Activated CD8-positive, alpha-beta T cell treated with anti-CD3 and anti-CD28 coated beads, Interleukin-2, amount 10 ng/mL, durations not matched to agents 7 days and 5 days (primary cell): ENCODE results near the gene PLCL2. TPM values are rescaled to one million over a fixed set of nuclear protein-coding genes. Genes with fewer than 3 reads are reported as not detected.

Source experiments
- ATAC-seq: fragments of 150-1000 bp; cut with Tn5 transposase; one replicate; pipeline ENCODE4 v1.10.0; 2021; ENCODE audit warnings: moderate library complexity
- CTCF ChIA-PET: fragments of 350-600 bp; sonication (Branson Sonifier 250); formaldehyde crosslinking; loops from one replicate; lab custom pipeline; 2021; ENCODE audit warnings: antibody characterized with exemption; lab: Charles Lee
- POLR2A ChIA-PET: fragments of 350-600 bp; sonication (Branson Sonifier 250); formaldehyde crosslinking; loops from one replicate; lab custom pipeline; 2021; ENCODE audit warnings: antibody characterized with exemption; lab: Charles Lee
- DNase-seq: peaks from one replicate; pipeline ENCODE4 v3.0.0-alpha.2; 2020
- H3K27ac Mint-ChIP-seq: one replicate; pipeline ENCODE4 v1.8.0; 2021; ENCODE audit warnings: mild to moderate bottlenecking, mixed read lengths
- H3K27me3 Mint-ChIP-seq: one replicate; pipeline ENCODE4 v1.8.0; 2021; ENCODE audit warnings: low read depth, mixed read lengths
- H3K36me3 Mint-ChIP-seq: one replicate; pipeline ENCODE4 v1.8.0; 2021; ENCODE audit warnings: low read depth, mixed read lengths
- H3K4me1 Mint-ChIP-seq: one replicate; pipeline ENCODE4 v1.8.0; 2021; ENCODE audit warnings: low read depth, mixed read lengths
- H3K4me3 Mint-ChIP-seq: one replicate; pipeline ENCODE4 v1.8.0; 2021; ENCODE audit warnings: mild to moderate bottlenecking, mixed read lengths
- H3K9me3 Mint-ChIP-seq: one replicate; pipeline ENCODE4 v1.8.0; 2022; ENCODE audit warnings: mixed read lengths; ENCODE audit not compliant: insufficient read depth
- total RNA-seq, 2 experiments: library from RNA; stranded (reverse); gene quantifications; one replicate each; pipeline ENCODE4 v1.2.3, GENCODE V29; 2021

Gene PLCL2
- total RNA-seq, 2 experiments from 2014 or later: 33.9 to 35.8 TPM

- ATAC-seq (no peak), DNase-seq (no peak)
- Mint-ChIP-seq H3K4me3 (no peak overlapping the region), H3K27ac (peak overlapping the region; percentile 56), H3K36me3 (peaks cover 37% of the 10 kb centered on the region), H3K9me3 (no peaks in the 10 kb centered on the region), H3K4me1 (peaks cover 25% of the 10 kb centered on the region), H3K27me3 (no peaks in the 10 kb centered on the region)
- ChIA-PET CTCF (interaction anchor here (0.6 to 1.8 kb wide), 4 partner anchors 9 to 443 kb away, joined by 3 to 6 read pairs (median 4); partner anchors contain the start of gene PLCL2), POLR2A (interaction anchor here (0.5 kb wide), 1 partner anchor 170 kb away, joined by 3 read pairs; no protein-coding TSS in a partner anchor)
Measured at GRCh38 chr3:17039594-17039993, 154.8 kb downstream of the PLCL2 start.

GRCh38 chr3:17040322-17040989, 155.7 kb downstream of the PLCL2 start:
- peaks cover 16% of the 10 kb centered on the region for H3K4me1 Mint-ChIP-seq
- peaks cover 36% of the 10 kb centered on the region for H3K36me3 Mint-ChIP-seq
- DNase-seq (no peak), ATAC-seq (no peak)
- H3K27ac Mint-ChIP-seq: no peak overlapping the region
- no peaks in the 10 kb centered on the region for H3K9me3 Mint-ChIP-seq
- POLR2A ChIA-PET: no interaction called here
- H3K4me3 Mint-ChIP-seq: no peak overlapping the region
- CTCF ChIA-PET: interaction anchor here (0.7 to 1.8 kb wide), 5 partner anchors 12 to 444 kb away, joined by 3 to 6 read pairs (median 4); partner anchors contain the start of gene PLCL2
- H3K27me3 Mint-ChIP-seq: no peaks in the 10 kb centered on the region

GRCh38 chr3:17040990-17041377, 156.2 kb downstream of the PLCL2 start:
- peaks cover 40% of the 10 kb centered on the region for H3K36me3 Mint-ChIP-seq
- DNase-seq: no peak
- ChIA-PET POLR2A (no interaction called here), CTCF (interaction anchor here (1.4 to 1.8 kb wide), 3 partner anchors 15 to 212 kb away, joined by 4 to 6 read pairs (median 4); partner anchors contain the start of gene PLCL2)
- ATAC-seq: no peak
- no peak overlapping the region for H3K27ac Mint-ChIP-seq
- H3K4me1 Mint-ChIP-seq: peaks cover 15% of the 10 kb centered on the region
- H3K4me3 Mint-ChIP-seq: no peak overlapping the region
- no peaks in the 10 kb centered on the region for H3K27me3 Mint-ChIP-seq
- H3K9me3 Mint-ChIP-seq: no peaks in the 10 kb centered on the region

GRCh38 chr3:17044855-17045254, 160.1 kb downstream of the PLCL2 start:
- CTCF ChIA-PET: no interaction called here
- Mint-ChIP-seq H3K27ac (no peak overlapping the region), H3K27me3 (no peaks in the 10 kb centered on the region), H3K9me3 (no peaks in the 10 kb centered on the region), H3K4me1 (peaks cover 12% of the 10 kb centered on the region), H3K36me3 (peaks cover 62% of the 10 kb centered on the region), H3K4me3 (no peak overlapping the region)
- DNase-seq (no peak), ATAC-seq (no peak)
- POLR2A ChIA-PET: no interaction called here

- ATAC-seq (no peak), DNase-seq (no peak)
- Mint-ChIP-seq H3K9me3 (no peaks in the 10 kb centered on the region), H3K27ac (no peak overlapping the region), H3K4me3 (no peak overlapping the region), H3K4me1 (peaks cover 10% of the 10 kb centered on the region), H3K27me3 (no peaks in the 10 kb centered on the region), H3K36me3 (peaks cover 64% of the 10 kb centered on the region)
- ChIA-PET CTCF (no interaction called here), POLR2A (no interaction called here)
Measured at GRCh38 chr3:17045705-17046104, 160.9 kb downstream of the PLCL2 start.

- ATAC-seq: no peak
- no peaks in the 10 kb centered on the region for H3K27me3 Mint-ChIP-seq
- peaks cover 69% of the 10 kb centered on the region for H3K36me3 Mint-ChIP-seq
- ChIA-PET CTCF (interaction anchor here (1.1 kb wide), 1 partner anchor 48 kb away, joined by 3 read pairs; no protein-coding TSS in a partner anchor), POLR2A (no interaction called here)
- DNase-seq: no peak
- no peak overlapping the region for H3K27ac Mint-ChIP-seq
- no peak overlapping the region for H3K4me3 Mint-ChIP-seq
- H3K4me1 Mint-ChIP-seq: peaks cover 9% of the 10 kb centered on the region
- H3K9me3 Mint-ChIP-seq: no peaks in the 10 kb centered on the region
Measured at GRCh38 chr3:17046623-17047022, 161.9 kb downstream of the PLCL2 start.

GRCh38 chr3:17047162-17047561, 162.4 kb downstream of the PLCL2 start:
- Mint-ChIP-seq H3K36me3 (peaks cover 74% of the 10 kb centered on the region), H3K9me3 (no peaks in the 10 kb centered on the region), H3K27me3 (no peaks in the 10 kb centered on the region), H3K4me3 (no peak overlapping the region), H3K4me1 (peaks cover 9% of the 10 kb centered on the region), H3K27ac (no peak overlapping the region)
- DNase-seq (no peak), ATAC-seq (no peak)
- ChIA-PET CTCF (interaction anchor here (1.1 kb wide), 1 partner anchor 49 kb away, joined by 3 read pairs; no protein-coding TSS in a partner anchor), POLR2A (no interaction called here)

- H3K27me3 Mint-ChIP-seq: no peaks in the 10 kb centered on the region
- ChIA-PET POLR2A (no interaction called here), CTCF (no interaction called here)
- DNase-seq (no peak), ATAC-seq (no peak)
- H3K4me3 Mint-ChIP-seq: no peak overlapping the region
- H3K36me3 Mint-ChIP-seq: peaks cover 76% of the 10 kb centered on the region
- H3K27ac Mint-ChIP-seq: no peak overlapping the region
- no peaks in the 10 kb centered on the region for H3K9me3 Mint-ChIP-seq
- peaks cover 9% of the 10 kb centered on the region for H3K4me1 Mint-ChIP-seq
Measured at GRCh38 chr3:17047894-17048293, 163.1 kb downstream of the PLCL2 start.

- ATAC-seq: no peak
- CTCF ChIA-PET: no interaction called here
Measured at GRCh38 chr3:17050071-17050470, 165.3 kb downstream of the PLCL2 start.

GRCh38 chr3:17050506-17050905, 165.8 kb downstream of the PLCL2 start:
- H3K27ac Mint-ChIP-seq: no peak overlapping the region
- CTCF ChIA-PET: no interaction called here
- peaks cover 26% of the 10 kb centered on the region for H3K4me1 Mint-ChIP-seq
- H3K27me3 Mint-ChIP-seq: no peaks in the 10 kb centered on the region
- H3K9me3 Mint-ChIP-seq: no peaks in the 10 kb centered on the region
- DNase-seq (no peak), ATAC-seq (no peak)
- POLR2A ChIA-PET: no interaction called here
- no peak overlapping the region for H3K4me3 Mint-ChIP-seq
- H3K36me3 Mint-ChIP-seq: peaks cover 82% of the 10 kb centered on the region

More at GRCh38 chr3:17050071-17050470, 165.3 kb downstream of the PLCL2 start:
- Mint-ChIP-seq H3K4me1 (peaks cover 22% of the 10 kb centered on the region), H3K4me3 (no peak overlapping the region), H3K9me3 (no peaks in the 10 kb centered on the region), H3K27ac (no peak overlapping the region), H3K36me3 (peaks cover 83% of the 10 kb centered on the region), H3K27me3 (no peaks in the 10 kb centered on the region)
- POLR2A ChIA-PET: no interaction called here
- no peak for DNase-seq

- peaks cover 79% of the 10 kb centered on the region for H3K36me3 Mint-ChIP-seq
- no peak for DNase-seq
- CTCF ChIA-PET: no interaction called here
- peaks cover 23% of the 10 kb centered on the region for H3K4me1 Mint-ChIP-seq
- H3K27ac Mint-ChIP-seq: no peak overlapping the region
- H3K27me3 Mint-ChIP-seq: no peaks in the 10 kb centered on the region
- H3K4me3 Mint-ChIP-seq: no peak overlapping the region
- ATAC-seq: no peak
- POLR2A ChIA-PET: no interaction called here
- H3K9me3 Mint-ChIP-seq: no peaks in the 10 kb centered on the region
Measured at GRCh38 chr3:17052363-17052762, 167.6 kb downstream of the PLCL2 start.

GRCh38 chr3:17054301-17054981, 169.7 kb downstream of the PLCL2 start:
- peaks cover 23% of the 10 kb centered on the region for H3K4me1 Mint-ChIP-seq
- no peaks in the 10 kb centered on the region for H3K9me3 Mint-ChIP-seq
- ATAC-seq: no peak
- POLR2A ChIA-PET: no interaction called here
- peaks cover 75% of the 10 kb centered on the region for H3K36me3 Mint-ChIP-seq
- no peaks in the 10 kb centered on the region for H3K27me3 Mint-ChIP-seq
- no peak overlapping the region for H3K4me3 Mint-ChIP-seq
- no peak for DNase-seq
- CTCF ChIA-PET: no interaction called here
- peak overlapping the region; percentile 30 for H3K27ac Mint-ChIP-seq
